Esophagus mucosa (tissue), 1 donor: ENCODE measurements around the gene SMURF1. TPM values are rescaled to one million over a fixed set of nuclear protein-coding genes. Genes with fewer than 3 reads are reported as not detected.
A peak's percentile ranks its signal among the peaks of the same experiment; 100 is the strongest.

Source experiments
- ATAC-seq: fragments of 200-7000 bp; cut with Tn5 transposase; one replicate; pipeline ENCODE4 v1.9.1; 2020
- total RNA-seq: library from RNA; stranded (reverse); gene quantifications from one replicate; pipeline ENCODE4 v1.2.4, GENCODE V29; 2023
- donor health status: DM: yes; HTN: yes; CAD: no.

SMURF1 gene
- total RNA-seq, 1 donor from 2014 or later: 27.4 TPM

GRCh38 chr7:99028261-99028973 is 115.5 kb downstream of the SMURF1 start:
- ATAC-seq: peak; percentile 27

- ATAC-seq: peak; percentile 22
Observed at GRCh38 chr7:99027841-99028240, 116.1 kb downstream of the SMURF1 start.

DNA sequence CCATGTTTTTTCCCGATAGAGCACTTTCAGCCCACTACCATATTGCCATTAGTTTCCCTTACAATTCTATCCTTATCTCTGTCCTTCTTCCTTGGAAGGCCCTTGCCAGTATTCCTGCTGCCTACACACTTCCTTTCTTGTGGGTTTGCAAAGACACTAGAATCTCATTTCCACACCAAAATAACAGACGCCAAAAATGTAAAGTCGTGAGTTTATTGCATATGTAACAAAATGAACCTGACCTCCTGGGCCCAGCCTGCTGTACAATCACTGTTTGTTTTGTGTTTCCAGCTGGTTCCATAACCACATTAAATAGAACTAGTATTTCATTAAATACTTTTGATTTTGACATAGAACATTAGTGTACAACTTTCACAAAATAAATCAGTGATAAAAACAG is 116.7 kb downstream of the SMURF1 start:
- ATAC-seq: no peak

DNA sequence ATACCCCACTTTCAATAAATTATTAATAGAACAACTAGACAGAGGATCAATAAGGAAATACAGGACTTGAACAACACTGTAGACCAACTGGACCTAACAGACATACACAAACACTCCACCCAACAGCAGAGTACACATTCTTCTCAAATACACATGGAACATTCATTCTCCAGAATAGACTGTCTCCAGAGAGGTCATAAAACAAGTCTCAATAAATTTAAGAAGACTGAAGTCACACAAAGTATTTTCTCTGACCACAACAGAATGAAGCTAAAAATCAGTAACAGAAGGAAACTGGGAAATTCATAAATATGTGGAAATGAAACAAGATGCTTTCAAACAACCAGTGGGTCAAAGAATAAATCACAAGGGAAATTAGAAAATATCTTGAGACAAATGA is 119.8 kb downstream of the SMURF1 start:
- no peak for ATAC-seq

DNA sequence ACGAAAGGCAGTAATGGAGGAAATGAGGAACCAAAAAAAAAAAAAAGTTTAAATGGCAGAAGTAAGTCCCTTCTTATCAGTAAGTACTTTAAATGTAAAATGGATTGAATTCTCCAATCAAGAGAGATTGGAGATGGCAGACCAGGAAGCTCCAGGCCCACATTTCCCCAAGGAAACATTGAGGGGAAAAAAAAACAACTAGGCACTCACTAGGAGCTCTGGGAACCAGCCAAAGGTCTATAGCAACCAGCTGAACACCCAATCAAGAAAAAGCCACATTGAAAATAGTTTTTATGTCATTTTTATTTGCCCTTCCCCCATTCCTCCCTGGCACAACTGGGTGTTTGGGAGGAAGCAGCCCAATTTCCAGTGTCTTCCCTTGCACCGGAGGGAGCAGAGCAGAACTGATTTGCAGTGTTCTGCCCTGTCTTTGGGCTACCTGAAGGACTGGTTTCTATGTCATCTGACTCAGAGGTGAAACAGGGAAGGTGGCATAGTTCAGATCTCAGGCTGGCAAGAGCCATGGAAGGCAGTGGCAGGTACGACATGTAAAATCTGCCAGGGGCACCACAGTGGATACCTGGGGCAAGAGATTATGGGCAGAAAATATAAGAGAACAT is 121.9 kb downstream of the SMURF1 start:
- ATAC-seq: peak; percentile 92

- ATAC-seq: no peak
Observed at GRCh38 chr7:99020413-99020715, 123.5 kb downstream of the SMURF1 start.

DNA sequence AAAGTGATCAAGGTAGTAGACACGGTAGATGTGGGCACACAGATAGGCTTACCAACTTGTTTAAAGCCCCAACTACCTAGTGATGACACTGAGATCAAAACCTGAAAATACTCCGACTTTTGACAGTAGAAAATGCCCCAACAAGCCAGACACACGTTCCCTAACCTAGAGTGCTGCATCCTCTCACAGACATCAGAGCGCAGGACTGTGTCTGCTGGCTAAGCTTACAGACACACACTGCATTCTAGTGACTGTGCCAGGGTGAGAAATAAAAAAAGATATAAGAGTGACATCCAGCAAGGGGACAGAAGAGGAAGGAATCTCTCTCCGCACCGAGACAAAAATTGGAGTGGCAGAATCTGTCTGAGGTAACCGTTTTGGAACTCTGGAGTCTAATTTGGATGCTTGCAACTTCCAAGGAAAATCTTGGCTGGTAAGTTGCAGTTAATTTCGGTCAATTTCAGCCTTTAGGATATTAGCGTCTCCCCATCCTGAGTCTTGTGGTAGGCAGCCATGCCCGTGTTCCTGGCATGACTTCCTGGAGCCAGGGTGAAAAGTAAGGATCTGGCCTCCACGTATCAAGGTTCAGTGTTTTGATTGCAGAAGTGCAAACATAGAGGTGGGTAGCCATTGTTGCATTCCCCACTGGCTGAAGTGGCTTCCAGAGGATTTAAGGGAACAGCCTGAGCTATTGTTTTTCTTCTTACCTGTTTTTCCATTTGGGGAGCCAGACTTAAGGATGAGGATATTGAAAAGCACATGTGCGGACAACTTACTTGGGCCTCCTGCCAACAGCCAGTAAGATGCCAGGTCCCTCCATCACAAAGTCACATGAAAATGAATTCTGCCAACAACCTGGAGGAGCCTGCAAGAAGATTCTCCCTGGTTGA is 124.1 kb downstream of the SMURF1 start:
- no peak for ATAC-seq

DNA sequence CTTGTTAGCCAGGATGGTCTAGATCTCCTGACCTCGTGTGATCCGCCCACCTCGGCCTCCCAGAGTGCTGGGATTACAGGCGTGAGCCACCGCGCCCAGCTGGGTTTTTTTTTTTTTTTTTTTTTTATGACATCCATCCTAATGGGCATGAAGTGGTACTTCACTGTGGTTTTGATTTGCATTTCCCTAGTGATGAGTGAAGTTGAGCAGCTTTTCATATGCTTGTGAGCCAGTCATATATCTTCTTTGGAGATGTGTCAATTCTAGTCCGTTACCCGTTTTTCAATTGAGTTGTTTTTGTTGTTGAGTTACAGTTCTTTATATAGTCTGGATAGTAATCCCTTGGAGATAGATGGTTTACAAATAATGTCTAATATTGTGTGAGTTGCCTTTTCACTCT is 127.7 kb downstream of the SMURF1 start:
- no peak for ATAC-seq

- peak; percentile 15 for ATAC-seq
Observed at GRCh38 chr7:99014113-99014985, 129.6 kb downstream of the SMURF1 start.

- peak; percentile 11 for ATAC-seq
Observed at GRCh38 chr7:99013266-99014112, 130.4 kb downstream of the SMURF1 start.

- no peak for ATAC-seq
Observed at GRCh38 chr7:99012722-99013121, 131.2 kb downstream of the SMURF1 start.

DNA sequence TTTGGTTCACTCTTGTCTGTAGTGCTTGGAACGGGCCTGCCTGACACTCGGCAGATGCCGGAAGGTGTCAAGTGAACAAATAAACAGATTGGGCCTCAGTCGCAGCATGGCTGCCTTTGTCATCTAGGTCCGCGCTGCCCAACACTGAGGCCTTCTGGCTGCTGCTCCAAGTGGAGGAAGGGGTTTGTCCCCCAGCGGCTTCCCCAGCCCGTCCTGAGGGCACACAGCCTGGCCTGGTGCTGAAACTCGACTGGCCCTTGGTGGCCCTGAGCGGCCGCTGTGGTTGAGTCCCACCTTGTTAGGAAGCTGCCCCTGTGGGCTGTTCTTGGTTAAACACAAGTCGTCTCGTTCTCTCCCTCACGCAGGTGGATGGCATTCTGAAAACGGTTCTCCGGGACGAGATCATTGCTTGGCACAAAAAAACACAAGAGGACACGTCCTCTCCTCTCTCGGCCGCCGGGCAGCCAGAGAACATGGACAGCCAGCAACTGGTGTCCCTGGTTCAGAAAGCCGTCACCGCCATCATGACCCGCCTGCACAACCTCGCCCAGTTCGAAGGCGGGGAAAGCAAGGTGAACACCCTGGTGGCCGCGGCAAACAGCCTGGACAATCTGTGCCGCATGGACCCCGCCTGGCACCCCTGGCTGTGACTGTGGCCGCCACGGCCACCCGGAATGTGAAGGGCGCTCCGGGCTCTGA is 132.1 kb downstream of the SMURF1 start:
- ATAC-seq: no peak

GRCh38 chr7:99011341-99011705 is 132.6 kb downstream of the SMURF1 start:
- ATAC-seq: no peak

DNA sequence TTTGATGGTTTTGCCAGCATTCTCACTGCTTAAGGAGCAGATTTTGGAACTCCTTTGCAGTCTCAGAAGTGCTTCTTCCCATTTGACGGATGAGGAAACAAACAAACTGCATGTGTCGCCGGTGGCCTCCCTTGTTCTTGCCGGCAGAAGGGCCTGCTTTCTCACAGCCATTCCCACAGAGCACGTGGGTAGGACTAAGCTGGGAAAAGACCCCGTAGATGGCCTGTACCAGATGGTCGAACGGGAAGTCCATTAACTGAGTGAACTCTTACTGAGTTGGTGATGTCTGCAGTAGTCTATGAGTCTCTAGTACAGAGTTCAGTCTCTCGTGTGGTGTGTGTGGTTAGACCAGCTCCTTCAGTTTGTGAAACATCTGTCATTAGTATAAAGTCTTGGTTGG is 133.6 kb downstream of the SMURF1 start:
- ATAC-seq: no peak

DNA sequence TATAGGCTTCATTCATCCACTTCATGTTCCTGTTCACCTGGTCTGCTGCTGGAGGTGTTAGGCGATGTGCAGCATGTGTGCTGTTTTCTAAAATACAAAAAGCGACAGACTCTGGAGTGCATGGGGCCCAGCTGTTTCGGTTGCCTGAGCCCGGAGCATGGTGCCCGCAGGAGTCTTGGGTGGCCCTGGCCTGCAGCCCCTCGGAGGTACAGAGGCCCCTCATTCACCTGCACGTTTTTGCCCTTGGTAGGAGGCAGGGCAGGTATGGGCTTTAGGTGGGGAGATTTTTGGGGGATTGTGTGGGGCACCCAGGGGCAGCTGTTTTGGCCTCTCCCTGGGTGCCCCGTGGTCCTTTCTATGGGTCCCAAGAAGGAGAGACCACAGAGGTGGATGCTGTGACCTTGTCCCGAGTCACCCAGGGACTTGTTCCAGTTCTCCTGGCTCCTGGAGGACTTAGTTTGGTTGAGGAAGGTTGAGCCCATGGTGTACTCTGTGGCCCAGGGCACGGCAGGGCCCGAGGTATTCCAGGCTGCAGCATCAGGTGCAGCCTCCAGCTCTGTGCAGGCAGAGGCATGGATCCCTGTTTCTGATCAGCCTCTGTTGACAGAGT is 134.9 kb downstream of the SMURF1 start:
- no peak for ATAC-seq

DNA sequence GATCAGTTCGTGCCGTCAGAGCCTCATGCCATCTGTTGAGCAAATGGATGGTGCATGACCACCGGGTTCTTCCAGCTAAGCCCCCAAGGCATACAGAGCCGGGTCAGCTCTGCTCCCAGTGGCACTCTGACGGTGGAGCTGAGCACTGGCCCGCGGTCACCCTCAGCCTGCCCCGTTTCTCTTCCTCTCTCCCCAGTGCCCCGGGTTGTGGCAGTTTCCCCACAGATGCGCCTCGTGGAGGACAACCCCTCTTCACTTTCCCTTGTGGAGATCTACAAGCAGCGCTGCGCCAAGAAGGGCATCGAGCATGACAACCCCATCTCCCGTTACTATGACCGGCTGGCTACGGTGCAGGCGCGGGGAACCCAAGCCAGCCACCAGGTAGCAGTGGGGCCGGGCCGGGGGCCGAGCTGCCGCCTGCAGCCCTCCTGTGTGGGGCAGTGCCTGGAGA is 135.7 kb downstream of the SMURF1 start:
- no peak for ATAC-seq

DNA sequence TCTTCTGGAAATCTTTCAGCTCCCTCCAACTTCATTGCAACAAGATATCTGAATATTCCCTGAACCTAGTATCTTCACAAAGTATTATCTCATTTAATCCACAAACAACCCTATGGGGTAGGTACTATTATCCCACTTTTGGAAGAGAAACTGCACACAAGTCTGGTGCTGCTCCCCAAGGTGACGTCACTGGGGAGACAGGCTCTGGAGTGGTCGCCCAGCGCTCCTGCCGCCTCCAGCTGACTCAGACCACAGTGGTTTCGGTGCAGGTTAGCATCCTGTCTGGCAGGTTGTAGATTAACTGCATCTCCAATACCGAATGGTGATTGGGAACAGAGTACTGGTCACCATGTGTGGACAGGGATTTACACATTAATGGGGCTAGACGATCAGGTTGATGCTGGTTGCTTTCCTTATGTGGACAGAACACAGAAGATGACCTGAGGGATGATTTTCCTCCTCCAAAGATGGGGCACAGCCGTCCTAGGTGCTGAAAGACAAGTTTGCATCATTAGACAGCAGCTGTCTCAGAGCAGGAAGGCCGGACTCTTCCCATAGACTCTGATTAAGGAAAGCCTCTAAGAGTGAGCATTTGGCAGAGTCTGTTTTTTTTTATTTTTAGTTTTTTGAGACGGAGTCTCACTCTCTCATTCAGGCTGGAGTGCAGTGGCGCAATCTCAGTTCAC is 137.0 kb downstream of the SMURF1 start:
- peak; percentile 53 for ATAC-seq

DNA sequence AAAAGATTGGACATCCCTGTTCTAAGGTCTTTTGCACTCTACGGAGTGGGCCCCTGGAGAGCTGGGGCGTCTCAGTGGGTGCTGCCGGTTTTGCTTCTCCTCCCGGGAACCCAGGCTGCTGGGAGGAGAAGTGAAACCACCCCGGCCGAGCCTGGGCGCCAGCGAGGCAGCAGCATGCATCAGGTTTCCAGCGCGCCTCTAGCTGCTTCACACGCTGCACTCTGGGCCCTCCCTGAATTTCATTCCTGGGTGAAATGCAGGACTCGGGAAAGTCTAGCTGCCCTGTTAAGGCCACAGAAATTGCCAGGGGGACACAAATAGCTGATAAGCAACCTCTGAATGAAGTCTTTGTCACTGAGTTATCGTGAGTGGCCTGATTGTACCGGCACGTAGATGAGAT is 138.1 kb downstream of the SMURF1 start:
- no peak for ATAC-seq

DNA sequence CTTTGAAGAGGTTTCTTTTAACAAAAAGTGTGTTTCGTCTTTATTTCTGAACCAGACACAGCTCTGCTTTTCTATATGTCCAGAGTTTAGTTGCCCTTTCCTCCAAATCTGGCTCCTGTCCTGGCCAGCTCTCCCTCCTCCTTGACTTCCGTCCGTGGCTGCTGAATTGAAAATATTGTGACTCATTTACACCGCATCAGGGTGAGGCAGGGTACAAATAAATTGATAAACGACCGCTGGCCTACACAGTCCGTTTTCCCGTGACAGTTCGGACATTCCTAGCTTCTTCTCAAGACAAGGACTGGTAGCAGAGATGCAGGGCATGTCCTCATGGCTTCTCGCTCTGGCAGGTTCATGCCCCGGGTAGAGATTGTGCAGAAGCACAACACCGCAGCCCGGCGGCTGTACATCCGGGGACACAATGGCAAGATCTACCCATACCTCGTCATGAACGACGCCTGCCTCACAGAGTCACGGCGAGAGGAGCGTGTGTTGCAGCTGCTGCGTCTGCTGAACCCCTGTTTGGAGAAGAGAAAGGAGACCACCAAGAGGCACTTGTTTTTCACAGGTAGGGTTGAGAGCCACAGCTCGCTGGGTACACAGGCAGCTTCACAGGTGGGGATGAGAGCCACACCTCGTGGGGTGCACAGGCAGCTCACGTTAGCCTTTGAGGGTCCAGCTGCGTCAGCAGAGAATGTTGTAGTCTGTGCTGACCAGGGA is 139.0 kb downstream of the SMURF1 start:
- ATAC-seq: no peak
